HuH-7.5 (cell line): ENCODE data around the gene OPN1SW.

Experiments used
- DNase-seq: peaks from one replicate; pipeline ENCODE4 v3.0.0; 2011; ENCODE audit warnings: low spot score

OPN1SW gene

GRCh38 chr7:128792471-128793180 is 17.0 kb upstream of the OPN1SW start:
- DNase-seq, result no peak

GRCh38 chr7:128791972-128792327 is 16.4 kb upstream of the OPN1SW start:
- DNase-seq, result no peak

- DNase-seq, result peak; percentile 83
Observed at GRCh38 chr7:128791121-128791971, 15.8 kb upstream of the OPN1SW start, which contains the start of gene CCDC136. Gene CCDC136 (plus strand): TSS chr7:128791968. CDS start chr7:128792412, 444 bp downstream.

- no peak for DNase-seq
Observed at GRCh38 chr7:128790315-128791041, 14.9 kb upstream of the OPN1SW start.

- no peak for DNase-seq
Observed at GRCh38 chr7:128788446-128789412, 13.1 kb upstream of the OPN1SW start.

- no peak for DNase-seq
Observed at GRCh38 chr7:128785738-128786137, 10.1 kb upstream of the OPN1SW start.

GRCh38 chr7:128783143-128783861 is 7.7 kb upstream of the OPN1SW start:
- DNase-seq, result no peak

GRCh38 chr7:128781851-128782250 is 6.3 kb upstream of the OPN1SW start:
- DNase-seq, result no peak

GRCh38 chr7:128781126-128781525 is 5.5 kb upstream of the OPN1SW start:
- no peak for DNase-seq

GRCh38 chr7:128778946-128779345 is 3.4 kb upstream of the OPN1SW start:
- DNase-seq, result no peak

GRCh38 chr7:128777156-128778123 is 1.8 kb upstream of the OPN1SW start:
- DNase-seq, result no peak

- DNase-seq, result no peak
Observed at GRCh38 chr7:128774921-128775320, 673 bp downstream of the OPN1SW start.

GRCh38 chr7:128774029-128774689 is 1.4 kb downstream of the OPN1SW start:
- DNase-seq, result no peak

GRCh38 chr7:128773604-128774003 is 2.0 kb downstream of the OPN1SW start:
- DNase-seq, result no peak

- no peak for DNase-seq
Observed at GRCh38 chr7:128770233-128770632, 5.4 kb downstream of the OPN1SW start.

- no peak for DNase-seq
Observed at GRCh38 chr7:128767475-128768110, 8.0 kb downstream of the OPN1SW start.

- no peak for DNase-seq
Observed at GRCh38 chr7:128763541-128763940, 12.1 kb downstream of the OPN1SW start.

- no peak for DNase-seq
Observed at GRCh38 chr7:128759242-128759641, 16.4 kb downstream of the OPN1SW start.

- DNase-seq, result no peak
Observed at GRCh38 chr7:128758553-128758952, 17.0 kb downstream of the OPN1SW start.
